Calu3 (cell line): Measurements from ENCODE around the gene AKAP13. TPM values are rescaled to one million over a fixed set of nuclear protein-coding genes. Genes with fewer than 3 reads are reported as not detected.

ENCODE experiments used
- BruUV-seq: library from RNA; stranded (reverse); fragments of 400-500 nt; replicated peaks from 2 replicates; lab custom pipeline; 2021; lab: Mats Ljungman, UMichigan
- CTCF ChIA-PET: fragments of 300-600 bp; sonication (Branson Sonifier 250); formaldehyde crosslinking; loops from one replicate; lab custom pipeline; 2022; ENCODE audit warnings: antibody characterized with exemption; lab: Charles Lee
- DNase-seq: peaks from one replicate; pipeline ENCODE4 v3.0.0; 2022
- H3K27ac Mint-ChIP-seq: one replicate; pipeline ENCODE4 v1.8.0; 2022; ENCODE audit warnings: mixed read lengths; ENCODE audit not compliant: unreplicated experiment
- H3K27me3 Mint-ChIP-seq: one replicate; pipeline ENCODE4 v1.8.0; 2022; ENCODE audit warnings: mixed read lengths; ENCODE audit not compliant: unreplicated experiment
- H3K36me3 Mint-ChIP-seq: one replicate; pipeline ENCODE4 v1.8.0; 2022; ENCODE audit warnings: mild to moderate bottlenecking, moderate library complexity, mixed read lengths; ENCODE audit not compliant: insufficient read depth, unreplicated experiment
- H3K4me1 Mint-ChIP-seq: one replicate; pipeline ENCODE4 v1.8.0; 2022; ENCODE audit warnings: mild to moderate bottlenecking, low read depth, mixed read lengths; ENCODE audit not compliant: unreplicated experiment
- H3K4me3 Mint-ChIP-seq: one replicate; pipeline ENCODE4 v1.8.0; 2022; ENCODE audit warnings: mild to moderate bottlenecking, low read depth, moderate library complexity, mixed read lengths; ENCODE audit not compliant: unreplicated experiment
- H3K9me3 Mint-ChIP-seq: one replicate; pipeline ENCODE4 v1.8.0; 2022; ENCODE audit warnings: low read depth, mixed read lengths; ENCODE audit not compliant: unreplicated experiment
- CTCF ChIP-seq: fragments of 200-600 bp; IDR thresholded peaks from one replicate; pipeline ENCODE4 v1.8.0; 2022; ENCODE audit warnings: antibody characterized with exemption; ENCODE audit not compliant: unreplicated experiment
- intact Hi-C: fragments of 100-400 bp; cut with micrococcal nuclease; formaldehyde crosslinking; loops from one replicate; pipeline ENCODE4 v1.10.0; 2022; ENCODE audit not compliant: unreplicated experiment
- total RNA-seq: library from RNA; stranded (reverse); gene quantifications from 2 replicates; pipeline ENCODE4 v1.2.3, GENCODE V29; 2022

Gene AKAP13
- total RNA-seq, 1 experiment from 2014 or later = 145 TPM

DNA sequence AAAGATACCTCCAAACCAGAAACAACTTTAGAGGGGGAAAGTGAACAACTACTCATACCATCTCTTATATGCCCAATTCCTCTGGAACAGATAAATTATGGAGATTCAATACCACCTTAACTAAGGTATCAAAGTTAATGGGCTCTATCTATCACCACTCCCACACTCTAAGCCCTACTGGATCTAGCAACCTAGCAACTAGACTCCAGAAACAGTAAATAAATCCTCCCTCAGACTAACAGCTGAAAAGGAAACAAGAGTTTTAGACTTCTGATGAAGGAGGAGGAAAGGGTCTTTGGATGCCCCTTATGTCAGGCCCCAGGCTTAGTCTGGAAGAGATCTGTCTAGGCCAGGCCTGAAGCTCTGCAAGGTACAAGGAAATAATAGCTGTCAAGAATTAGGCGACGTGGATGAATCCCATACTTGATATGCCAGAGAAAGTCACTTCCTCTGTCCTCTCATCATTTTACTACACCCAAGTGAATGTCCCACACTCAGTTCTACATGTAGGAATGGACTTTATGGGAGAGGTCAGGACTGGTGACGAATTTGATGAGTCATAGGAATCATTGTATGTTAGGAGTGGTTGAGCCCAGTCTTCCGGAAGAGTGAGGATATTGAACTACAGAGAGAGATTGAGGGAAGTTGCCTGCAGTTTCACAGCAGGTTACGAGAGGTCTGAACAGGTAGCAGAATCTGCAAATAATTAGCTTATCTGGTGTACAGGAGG, 113.8 kb downstream of the AKAP13 start:
- Mint-ChIP-seq H3K4me3 (peak overlapping the region; percentile 12), H3K27me3 (no peaks in the 10 kb centered on the region), H3K4me1 (peaks cover 56% of the 10 kb centered on the region), H3K9me3 (no peaks in the 10 kb centered on the region), H3K27ac (peak overlapping the region; percentile 78), H3K36me3 (no peaks in the 10 kb centered on the region)
- no peak for TF ChIP-seq CTCF
- TSS peak; percentile 98 for BruUV-seq
- intact Hi-C loops = loop anchor here (5.0 kb wide), 2 partner anchors 68 to 173 kb away; no protein-coding TSS in a partner anchor
- peak; percentile 59 for DNase-seq
- CTCF ChIA-PET = interaction anchor here (0.5 to 1.0 kb wide), 7 partner anchors 8 to 198 kb away, joined by 3 to 5 read pairs (median 3); no protein-coding TSS in a partner anchor

GRCh38 chr15:85495096-85495495, 114.7 kb downstream of the AKAP13 start:
- TSS peak; percentile 27 for BruUV-seq
- no peak for DNase-seq
- peaks cover 55% of the 10 kb centered on the region for H3K4me1 Mint-ChIP-seq
- TF ChIP-seq CTCF = no peak
- intact Hi-C loops = no loop called here
- no peaks in the 10 kb centered on the region for H3K27me3 Mint-ChIP-seq
- CTCF ChIA-PET = interaction anchor here (0.7 to 1.0 kb wide), 6 partner anchors 9 to 198 kb away, joined by 3 to 5 read pairs (median 3); no protein-coding TSS in a partner anchor
- H3K36me3 Mint-ChIP-seq = no peaks in the 10 kb centered on the region
- no peak overlapping the region for H3K4me3 Mint-ChIP-seq
- peak overlapping the region; percentile 78 for H3K27ac Mint-ChIP-seq
- H3K9me3 Mint-ChIP-seq = no peaks in the 10 kb centered on the region

GRCh38 chr15:85495544-85495943, 115.1 kb downstream of the AKAP13 start:
- peak overlapping the region; percentile 78 for H3K27ac Mint-ChIP-seq
- CTCF ChIA-PET = interaction anchor here (0.9 kb wide), 1 partner anchor 48 kb away, joined by 3 read pairs; no protein-coding TSS in a partner anchor
- H3K36me3 Mint-ChIP-seq = no peaks in the 10 kb centered on the region
- no peaks in the 10 kb centered on the region for H3K27me3 Mint-ChIP-seq
- H3K4me3 Mint-ChIP-seq = no peak overlapping the region
- no TSS peak for BruUV-seq
- no peak for DNase-seq
- no peak for TF ChIP-seq CTCF
- no peaks in the 10 kb centered on the region for H3K9me3 Mint-ChIP-seq
- intact Hi-C loops = no loop called here
- peaks cover 50% of the 10 kb centered on the region for H3K4me1 Mint-ChIP-seq

DNA sequence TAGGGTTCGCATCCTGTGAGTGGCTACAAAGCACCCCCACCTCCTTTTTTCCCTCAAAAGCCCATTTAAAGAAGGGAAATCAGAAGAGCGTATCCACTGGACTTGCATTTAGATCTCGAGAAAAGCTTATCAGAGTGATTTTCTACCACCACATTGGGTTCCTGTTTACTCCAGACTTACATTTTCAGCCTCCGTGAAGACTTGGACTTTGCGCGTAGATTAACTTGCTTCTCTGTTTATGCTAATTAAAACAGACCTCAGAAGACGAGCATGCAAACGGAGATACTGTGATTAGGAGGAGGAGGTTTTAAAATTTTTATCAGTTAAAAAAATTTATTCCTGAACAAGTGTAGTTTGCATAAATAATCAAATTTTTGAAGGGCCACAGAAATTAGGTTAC, 115.7 kb downstream of the AKAP13 start:
- BruUV-seq = no TSS peak
- Mint-ChIP-seq H3K36me3 (no peaks in the 10 kb centered on the region), H3K4me1 (peaks cover 44% of the 10 kb centered on the region), H3K27ac (no peak overlapping the region), H3K27me3 (no peaks in the 10 kb centered on the region), H3K4me3 (no peak overlapping the region), H3K9me3 (no peaks in the 10 kb centered on the region)
- no peak for TF ChIP-seq CTCF
- intact Hi-C loops = no loop called here
- CTCF ChIA-PET = no interaction called here
- DNase-seq = no peak
